Skin epidermis (tissue), 12 donors: ENCODE data around the gene MRPL14.

Experiments
- H3K27ac ChIP-seq, 21 experiments: fragments of 200-600 bp; sonication (generic) in 11 of 21; one replicate each; pipeline ENCODE4 v1.5.0; 2020; ENCODE audit warnings: mild to moderate bottlenecking in 3 of 21, inconsistent platforms in 2 of 21, moderate library complexity in 2 of 21
- H3K4me3 ChIP-seq, 7 experiments: fragments of 200-600 bp; sonication (generic) in 2 of 7; one replicate each; pipeline ENCODE4 v1.5.0; 2020; ENCODE audit warnings: inconsistent platforms in 2 of 7, mild to moderate bottlenecking in 2 of 7, moderate library complexity in 1 of 7

Gene MRPL14

DNA sequence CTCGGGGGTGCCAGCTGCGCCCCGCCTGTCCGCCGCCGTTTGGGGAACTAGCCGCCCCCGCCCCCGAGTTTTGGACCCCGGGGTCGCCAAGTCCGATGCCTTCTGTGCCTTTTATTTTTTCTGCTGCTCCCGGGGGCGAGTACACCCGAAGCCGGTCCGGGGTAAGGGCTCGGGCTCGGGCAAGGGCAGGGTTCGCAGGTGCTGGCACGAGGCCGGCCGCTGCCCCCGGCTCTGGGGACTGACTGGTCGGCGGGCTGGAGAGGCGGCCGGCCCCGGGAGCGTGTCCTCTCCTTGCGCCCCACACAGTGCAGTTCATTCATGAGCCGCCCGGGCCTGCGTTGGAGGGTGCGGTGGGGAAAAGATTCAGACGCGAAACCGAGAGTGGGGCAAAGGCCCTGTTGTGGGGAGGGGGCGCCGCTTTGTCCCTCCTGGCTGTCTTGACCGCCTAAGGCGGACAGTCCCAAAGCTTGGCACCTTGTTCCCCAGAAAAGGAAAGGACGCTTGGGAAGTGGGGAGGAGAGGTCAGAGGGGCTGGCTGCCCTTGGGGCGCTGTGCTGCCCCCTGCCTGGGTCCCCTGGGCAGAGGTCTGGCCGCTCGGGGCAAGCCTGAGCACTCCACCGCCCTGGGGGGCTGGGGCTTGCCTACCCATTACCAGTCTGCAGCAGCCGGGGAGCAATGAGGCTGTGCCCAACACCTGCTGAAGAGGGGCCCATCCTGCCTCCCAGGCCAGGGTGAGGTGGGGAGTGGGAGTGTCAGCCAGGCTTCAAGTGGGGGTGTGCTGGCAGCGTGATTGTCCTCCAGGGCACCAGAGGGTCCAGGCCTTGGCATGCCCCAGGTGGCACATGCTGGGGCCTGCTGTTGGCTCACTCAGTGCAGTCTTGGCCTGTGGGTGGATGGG, 1.0 kb upstream of the MRPL14 start:
- Histone ChIP-seq H3K4me3 (peak overlapping the region; percentile 65 to 98 (median 90)), H3K27ac (peak overlapping the region; percentile 55 to 98 (median 96))

DNA sequence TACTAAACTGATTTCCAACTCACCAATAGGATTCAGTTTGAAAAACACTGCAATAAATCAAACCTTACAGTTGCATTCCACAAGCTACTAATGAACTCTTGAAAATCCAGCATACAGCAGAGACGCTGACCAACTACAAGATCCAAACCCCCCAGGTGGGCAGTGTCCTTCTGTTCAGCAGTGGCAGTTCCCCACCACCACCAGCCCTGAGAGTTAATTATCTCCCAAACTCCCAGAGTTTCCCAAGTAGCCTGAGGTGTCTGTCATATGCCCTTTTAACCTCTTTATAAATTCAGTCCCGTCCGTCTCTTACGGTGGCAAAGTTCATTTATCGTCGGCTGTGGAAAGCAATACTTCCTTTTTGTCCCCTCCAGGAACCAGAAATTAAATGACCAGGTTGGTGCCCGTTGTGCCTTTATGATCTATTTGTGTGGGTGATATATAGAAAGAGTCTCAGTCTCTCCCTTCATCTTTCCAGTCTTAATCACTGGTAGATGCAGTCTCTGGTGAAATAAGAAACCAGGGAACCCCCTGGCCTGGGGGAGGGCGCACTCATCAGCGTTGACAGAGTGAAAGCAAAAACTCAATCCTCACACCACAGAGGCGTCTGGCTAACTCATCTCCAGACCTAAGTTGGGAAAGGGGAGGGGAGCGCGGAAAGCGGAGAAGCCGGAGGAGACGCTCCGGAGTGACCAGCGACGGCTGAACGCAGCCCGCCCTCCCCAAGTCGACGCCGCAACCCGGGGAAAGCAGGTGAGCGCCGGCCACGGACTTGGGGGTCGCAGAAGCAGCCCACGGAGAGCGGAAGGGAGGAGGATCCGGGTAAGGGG, 717 bp downstream of the MRPL14 start:
- H3K4me3 ChIP-seq = peak overlapping the region; percentile 65 to 98 (median 90)
- peak overlapping the region; percentile 80 to 99 (median 96) for H3K27ac ChIP-seq

- H3K27ac ChIP-seq = peak overlapping the region in 6 of 21 experiments; percentile 3 to 64 (median 40)
- no peak overlapping the region for H3K4me3 ChIP-seq
Measured at GRCh38 chr6:44123544-44123943, 3.7 kb downstream of the MRPL14 start.

DNA sequence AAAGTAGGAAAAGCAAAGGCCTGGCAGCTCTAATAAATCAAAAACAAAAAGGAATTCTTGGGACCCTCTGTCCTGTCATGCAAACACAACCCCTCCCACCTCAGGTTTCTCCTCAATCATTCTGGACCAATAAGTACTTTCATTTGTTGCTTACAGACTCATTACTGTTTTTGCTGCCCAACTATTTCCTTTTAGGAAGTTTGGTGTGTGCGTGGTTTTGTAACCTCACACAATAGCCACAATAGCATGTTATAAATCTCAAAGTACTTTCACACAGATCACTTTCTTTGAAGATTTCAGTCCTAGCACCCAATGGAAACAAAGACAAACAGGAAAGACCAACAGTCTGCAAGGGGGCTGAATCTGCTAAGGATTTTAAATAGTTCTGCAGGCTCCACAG, 4.5 kb downstream of the MRPL14 start:
- Histone ChIP-seq H3K27ac (peak overlapping the region in 7 of 21 experiments; percentile 3 to 64 (median 32)), H3K4me3 (no peak overlapping the region)

DNA sequence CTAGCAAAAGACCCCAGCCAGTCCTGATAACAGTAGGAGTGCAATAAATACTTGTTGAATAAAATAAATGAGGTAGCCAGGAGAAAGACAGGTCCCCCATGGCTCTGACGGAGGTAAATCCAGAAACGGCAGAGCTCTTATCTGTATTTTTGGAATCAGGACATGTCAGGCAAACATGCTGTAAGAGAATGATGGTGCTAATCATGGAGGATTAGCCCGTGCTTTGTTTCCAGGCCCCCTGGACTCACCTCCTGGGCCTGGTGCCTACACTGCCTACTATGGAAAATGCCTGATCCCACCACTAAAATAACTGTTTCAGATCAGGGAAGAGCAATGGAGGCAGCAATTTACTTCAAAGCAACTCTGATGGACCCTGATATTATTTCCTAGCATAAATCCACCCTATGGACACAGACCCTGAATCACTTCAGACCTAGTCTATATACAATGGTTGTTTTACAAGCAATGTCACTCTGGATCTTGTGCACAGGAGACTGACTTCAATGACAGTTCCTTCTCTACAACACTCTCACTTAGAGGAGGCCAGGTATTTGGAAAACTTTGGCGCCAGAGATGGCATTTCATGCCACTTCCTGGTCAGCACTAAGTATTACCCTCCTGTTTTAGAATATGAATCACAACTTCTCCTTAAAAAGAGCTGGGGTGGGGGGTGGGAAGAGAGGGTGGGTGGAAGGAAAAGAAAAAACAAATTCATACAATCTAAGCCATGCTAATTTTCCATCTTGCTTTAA, 6.4 kb downstream of the MRPL14 start:
- Histone ChIP-seq H3K4me3 (no peak overlapping the region), H3K27ac (no peak overlapping the region)

DNA sequence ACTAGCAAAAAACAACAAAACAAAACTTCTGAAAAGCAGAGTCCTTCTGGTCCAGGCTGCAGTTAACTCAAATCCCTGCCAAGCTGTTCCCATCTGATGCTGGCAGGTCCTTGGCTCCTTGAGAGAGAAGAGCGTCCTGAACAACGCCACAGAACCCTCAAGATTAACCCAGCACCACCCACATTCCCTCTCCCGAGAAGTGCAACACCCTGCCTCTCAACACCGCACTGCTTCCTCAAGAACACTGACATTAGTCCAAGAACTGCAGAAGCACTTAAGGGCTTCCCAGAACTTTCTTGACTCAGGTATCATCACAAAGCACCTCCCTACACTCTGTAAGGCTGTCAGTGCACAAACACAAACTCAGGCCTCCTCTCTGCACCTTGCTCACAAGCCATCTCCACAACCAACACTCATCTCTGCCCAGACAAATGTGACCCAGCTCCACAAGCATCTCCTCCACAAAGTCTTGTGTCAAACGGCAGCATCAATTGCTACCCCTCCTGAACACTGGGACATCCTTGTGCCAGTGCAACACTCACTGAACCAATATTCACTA, 7.5 kb downstream of the MRPL14 start:
- no peak overlapping the region for H3K4me3 ChIP-seq

DNA sequence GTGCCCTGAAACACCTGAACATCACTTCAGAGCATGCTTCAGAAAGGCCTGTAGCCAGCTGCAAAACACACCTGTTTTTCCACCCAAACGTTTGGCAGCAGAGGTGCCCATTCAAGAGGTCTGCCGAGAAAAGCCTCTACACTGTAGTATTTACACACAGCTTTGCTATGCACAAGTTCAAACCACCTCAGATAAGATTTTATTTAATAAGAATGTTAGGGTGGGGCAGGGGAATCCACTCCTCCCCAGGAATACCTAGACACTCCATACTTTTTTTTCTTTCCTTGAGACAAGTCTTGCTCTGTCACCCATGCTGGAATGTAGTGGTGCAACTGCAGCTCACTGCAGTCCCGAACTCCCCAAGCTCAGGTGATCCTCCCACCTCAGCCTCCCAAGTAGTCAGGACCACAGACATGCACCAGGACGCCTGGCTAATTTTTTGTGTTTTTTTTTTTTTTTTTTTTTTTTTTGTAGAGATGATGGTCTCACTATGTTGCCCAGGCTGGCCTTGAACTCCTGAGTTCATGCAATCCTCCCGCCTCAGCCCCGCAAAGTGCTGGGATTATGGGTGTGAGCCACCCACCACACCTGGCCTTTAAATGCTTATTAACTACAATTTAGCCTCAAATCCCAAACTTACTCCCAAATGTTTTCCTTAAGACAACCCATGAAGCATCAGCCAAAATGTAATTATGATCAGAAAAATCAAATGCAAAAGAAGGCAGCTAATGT, 9.7 kb downstream of the MRPL14 start:
- H3K27ac ChIP-seq = peak overlapping the region in 11 of 21 experiments; percentile 18 to 72 (median 53)
- no peak overlapping the region for H3K4me3 ChIP-seq

More for the DNA sequence above, 7.5 kb downstream of the MRPL14 start:
- peak overlapping the region in 3 of 21 experiments; percentile 8 to 27 (median 10) for H3K27ac ChIP-seq

GRCh38 chr6:44116641-44117382, 10.4 kb downstream of the MRPL14 start:
- H3K27ac ChIP-seq = peak overlapping the region in 12 of 21 experiments; percentile 18 to 72 (median 58)

GRCh38 chr6:44115866-44116265, 11.4 kb downstream of the MRPL14 start:
- H3K27ac ChIP-seq = peak overlapping the region in 8 of 21 experiments; percentile 18 to 69 (median 61)
- H3K4me3 ChIP-seq = no peak overlapping the region

More at GRCh38 chr6:44116641-44117382, 10.4 kb downstream of the MRPL14 start:
- no peak overlapping the region for H3K4me3 ChIP-seq

DNA sequence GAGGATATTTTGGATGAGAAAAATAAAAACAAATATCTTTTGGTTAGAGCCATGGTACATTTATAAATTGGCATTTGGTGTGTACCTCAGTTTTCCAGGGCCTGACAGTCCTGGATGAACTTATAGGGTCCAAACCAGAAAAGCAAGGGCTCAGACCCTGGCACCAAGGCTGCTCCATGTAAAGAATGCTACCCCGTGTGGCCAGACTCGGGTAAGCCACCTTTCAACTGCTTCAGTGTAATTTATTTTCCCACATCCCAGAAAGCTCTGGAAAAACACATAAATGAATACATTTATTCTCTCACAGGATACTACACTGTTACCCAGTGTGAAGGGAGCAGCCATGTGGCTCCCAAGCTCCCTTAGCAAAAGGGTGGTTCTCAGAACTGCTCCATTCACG, 13.8 kb downstream of the MRPL14 start:
- peak overlapping the region in 1 of 21 experiments; percentile 7 for H3K27ac ChIP-seq
- H3K4me3 ChIP-seq = no peak overlapping the region

DNA sequence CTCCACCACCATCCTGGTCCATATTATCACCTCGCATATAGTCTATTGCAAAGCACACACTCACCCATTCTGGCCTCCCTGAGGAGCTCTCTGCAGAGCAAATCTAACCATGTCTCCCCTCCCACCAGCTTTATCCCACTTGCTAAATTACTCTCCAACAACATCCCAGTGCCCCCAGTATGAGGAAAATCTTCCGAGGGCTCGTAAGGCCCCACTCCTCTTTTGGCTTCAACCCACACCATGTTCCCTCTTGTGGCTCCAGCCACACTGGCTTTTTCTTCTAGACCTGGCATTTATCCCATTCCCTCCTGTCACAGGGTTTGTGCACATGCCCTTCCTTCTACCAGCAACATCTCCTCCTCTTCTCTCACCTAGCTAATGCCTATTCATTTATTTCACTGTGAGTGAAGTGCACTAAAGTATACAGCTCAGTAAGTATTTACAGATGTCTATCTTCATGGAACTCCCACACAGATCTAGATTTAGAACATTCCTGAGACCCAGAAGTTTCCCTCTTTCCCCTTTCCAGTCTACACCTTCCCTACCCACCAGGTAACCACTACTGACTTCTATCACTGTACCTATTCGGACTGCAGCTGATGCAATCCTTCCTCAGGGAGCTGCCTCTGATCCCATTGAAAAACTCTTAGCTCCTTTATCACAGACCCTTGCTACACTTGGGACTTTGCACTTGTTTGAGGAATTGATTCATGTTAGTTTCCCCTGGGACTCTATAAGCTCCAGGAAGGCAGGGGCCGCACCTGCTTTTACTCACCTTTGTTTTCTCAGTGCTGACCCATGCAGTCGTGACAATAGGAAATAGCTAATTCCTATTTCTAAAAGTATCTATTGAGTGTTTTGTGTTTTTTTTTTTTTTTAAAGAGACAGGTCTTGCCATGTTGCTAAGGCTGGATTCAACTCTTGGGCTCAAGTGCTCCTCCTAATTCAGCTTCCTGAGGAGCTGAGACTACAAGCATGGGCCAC, 15.5 kb downstream of the MRPL14 start:
- Histone ChIP-seq H3K4me3 (no peak overlapping the region), H3K27ac (no peak overlapping the region)

DNA sequence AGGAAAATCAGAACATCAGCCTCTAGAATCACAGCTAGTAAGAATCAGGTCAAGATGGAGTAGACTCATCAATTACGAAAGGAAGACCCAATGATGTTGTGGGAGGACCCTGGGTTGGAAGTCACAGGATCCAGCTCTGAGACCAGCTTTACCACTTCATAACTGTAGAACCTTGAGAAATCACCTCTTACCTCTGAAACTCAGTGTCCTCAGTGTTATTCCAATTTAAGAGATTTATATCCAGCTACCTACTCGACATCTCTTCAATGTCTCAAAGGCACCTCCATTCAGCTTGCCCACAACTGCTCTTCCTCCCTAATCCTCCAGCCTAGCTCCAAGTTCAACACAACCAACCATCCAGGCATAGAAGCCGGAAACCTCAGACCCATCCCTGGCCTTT, 16.3 kb downstream of the MRPL14 start:
- H3K27ac ChIP-seq = no peak overlapping the region

DNA sequence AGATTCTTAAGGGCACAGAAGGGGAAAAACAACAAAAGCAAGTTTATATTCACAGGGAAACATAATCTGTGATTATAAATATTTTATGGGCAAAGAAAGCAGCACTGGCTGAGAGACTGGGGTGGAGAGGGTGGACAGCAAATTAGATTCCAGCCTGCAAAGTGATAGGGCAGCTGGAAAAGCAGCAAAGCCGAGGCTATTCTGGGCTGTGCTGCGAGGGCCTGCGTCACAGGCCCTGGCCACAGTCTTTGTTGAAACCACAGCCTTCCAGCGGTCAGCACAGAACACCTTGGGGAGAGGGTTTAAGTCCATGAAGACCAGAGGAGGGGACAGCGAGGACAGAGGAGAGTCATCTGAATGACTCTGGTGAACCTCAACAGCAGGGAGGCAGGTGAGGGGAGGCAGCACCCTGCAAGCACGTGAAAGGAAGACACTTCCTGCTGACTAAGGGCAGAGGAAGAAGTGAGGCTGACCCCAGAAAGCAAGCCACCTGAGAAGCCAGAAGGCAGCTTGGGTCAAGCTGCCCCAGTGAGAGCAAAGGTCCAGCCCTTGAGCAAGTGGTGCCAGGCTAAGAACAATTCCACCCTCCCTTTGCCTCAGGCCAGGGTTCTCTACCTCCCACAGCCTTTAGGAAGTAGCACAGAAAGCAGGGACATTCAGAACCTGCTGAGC, 17.1 kb downstream of the MRPL14 start:
- Histone ChIP-seq H3K27ac (no peak overlapping the region), H3K4me3 (no peak overlapping the region)

More for the DNA sequence above, 16.3 kb downstream of the MRPL14 start:
- no peak overlapping the region for H3K4me3 ChIP-seq

DNA sequence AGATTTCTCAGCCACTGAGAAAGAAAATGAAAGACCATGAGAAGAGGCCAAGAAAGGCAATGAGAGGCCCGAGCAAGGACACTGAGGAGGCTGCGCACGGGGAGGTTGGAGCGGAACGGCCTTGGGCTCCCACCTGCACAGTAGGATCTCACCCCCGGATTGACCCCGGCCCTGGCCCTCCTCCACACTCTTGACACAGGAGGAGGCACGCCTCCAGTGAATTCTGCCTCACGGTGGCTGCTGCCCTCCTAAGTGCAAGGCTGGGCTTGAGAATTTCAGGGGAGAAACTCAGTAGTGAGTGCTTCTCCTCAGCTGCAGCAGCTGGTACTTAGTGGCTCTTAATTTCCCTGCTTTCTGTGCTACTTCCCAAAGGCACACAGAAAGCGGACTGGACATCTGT, 18.0 kb downstream of the MRPL14 start:
- no peak overlapping the region for H3K27ac ChIP-seq
- no peak overlapping the region for H3K4me3 ChIP-seq

- Histone ChIP-seq H3K4me3 (no peak overlapping the region), H3K27ac (no peak overlapping the region)
Measured at GRCh38 chr6:44108471-44108870, 18.8 kb downstream of the MRPL14 start.

GRCh38 chr6:44107017-44107416, 20.2 kb downstream of the MRPL14 start:
- Histone ChIP-seq H3K4me3 (no peak overlapping the region), H3K27ac (no peak overlapping the region)
